ENCODE data around the gene CFAP68.

CFAP68 gene

DNA sequence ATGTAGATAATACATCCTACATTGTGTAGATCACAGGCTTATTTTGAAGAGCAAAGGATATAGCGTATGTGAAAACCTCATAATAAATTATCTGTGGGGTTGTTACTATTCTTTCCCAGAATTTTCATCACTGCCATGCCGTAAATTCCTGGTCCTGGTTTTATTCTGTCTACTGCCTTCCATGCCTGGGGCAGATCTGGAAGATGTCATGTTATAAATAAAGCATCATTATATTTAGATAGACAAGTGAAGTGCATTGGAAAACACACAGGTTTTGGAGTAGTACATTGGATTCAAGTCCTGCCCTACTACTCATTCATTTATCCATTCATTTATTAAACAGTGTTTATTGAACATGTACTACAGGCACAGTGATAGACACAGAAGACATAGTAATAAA is 41.6 kb downstream of the CFAP68 start:
- no peaks in the 10 kb centered on the region for H3K27me3 ChIP-seq (ENCODE audit: insufficient read depth, low read length)
- no peaks in the 10 kb centered on the region for H3K79me2 ChIP-seq (ENCODE audit: insufficient read depth, low read length)
- no peaks in the 10 kb centered on the region for H3F3A ChIP-seq (ENCODE audit: insufficient read depth, low read length)
- no peaks in the 10 kb centered on the region for H3K9me3 ChIP-seq (ENCODE audit: low read length)
- TF ChIP-seq EZH2 (IDR thresholded peaks at IDR 0.05; ENCODE audit: borderline replicate concordance, low read length) (no peak), CTCF (IDR thresholded peaks at IDR 0.05; ENCODE audit: low read length) (no peak)
- H3K4me3 ChIP-seq (ENCODE audit: low read depth, low read length, poor library complexity, severe bottlenecking) = no peak overlapping the region
- no peak overlapping the region for H3K9ac ChIP-seq (ENCODE audit: low read length)
- H2AFZ ChIP-seq (ENCODE audit: low read length) = no peak overlapping the region
- no peak overlapping the region for H3K4me2 ChIP-seq (ENCODE audit: low read length)
- no peaks in the 10 kb centered on the region for H3K36me3 ChIP-seq (ENCODE audit: insufficient read depth, low read length)
- H3K27ac ChIP-seq (ENCODE audit: low read depth, low read length, poor library complexity, severe bottlenecking) = no peak overlapping the region
- H3K4me1 ChIP-seq (ENCODE audit: insufficient read depth, low read length, severe bottlenecking) = peaks cover 8% of the 10 kb centered on the region
- no peaks in the 10 kb centered on the region for H3K9me2 ChIP-seq (ENCODE audit: low read depth, low read length)
- no peaks in the 10 kb centered on the region for H4K20me1 ChIP-seq (ENCODE audit: insufficient read depth, low read length)

DNA sequence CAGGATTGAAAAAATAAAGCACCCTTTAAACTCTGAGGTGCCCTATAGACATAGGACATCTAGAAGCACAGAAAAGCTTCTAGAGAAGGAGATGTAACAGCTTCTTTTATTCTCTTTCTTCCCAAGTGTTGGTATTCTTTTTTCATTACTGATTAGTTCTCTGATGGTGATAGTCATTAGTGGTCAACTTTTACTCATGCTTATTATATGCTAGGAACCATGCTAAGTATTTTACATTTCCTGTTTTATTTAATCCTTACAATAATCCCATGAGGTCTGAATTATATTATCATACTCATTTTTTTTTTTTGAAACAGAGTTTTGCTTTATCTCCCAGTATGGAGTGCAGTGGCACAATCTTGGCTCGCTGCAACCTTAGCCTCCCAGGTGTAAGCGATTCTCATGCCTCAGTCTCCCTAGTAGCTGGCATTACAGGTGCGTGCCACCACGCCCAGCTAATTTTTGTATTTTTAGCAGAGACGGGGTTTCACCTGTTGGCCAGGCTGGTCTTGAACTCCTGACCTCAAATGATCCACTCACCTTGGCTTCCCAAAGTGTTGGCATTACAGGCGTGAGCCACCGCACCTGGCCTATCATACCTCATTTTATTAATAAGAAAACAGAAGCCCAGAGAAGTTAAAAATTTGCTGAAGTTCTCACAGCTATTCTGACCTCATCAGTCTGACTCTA is 42.3 kb downstream of the CFAP68 start:
- Histone ChIP-seq H3K4me3 (ENCODE audit: low read depth, low read length, poor library complexity, severe bottlenecking) (no peak overlapping the region), H3K27me3 (ENCODE audit: insufficient read depth, low read length) (no peaks in the 10 kb centered on the region), H3K79me2 (ENCODE audit: insufficient read depth, low read length) (no peaks in the 10 kb centered on the region), H3F3A (ENCODE audit: insufficient read depth, low read length) (no peaks in the 10 kb centered on the region), H3K9me3 (ENCODE audit: low read length) (no peaks in the 10 kb centered on the region), H4K20me1 (ENCODE audit: insufficient read depth, low read length) (no peaks in the 10 kb centered on the region), H3K4me1 (ENCODE audit: insufficient read depth, low read length, severe bottlenecking) (peaks cover 16% of the 10 kb centered on the region), H3K9ac (ENCODE audit: low read length) (no peak overlapping the region), H3K36me3 (ENCODE audit: insufficient read depth, low read length) (no peaks in the 10 kb centered on the region), H2AFZ (ENCODE audit: low read length) (no peak overlapping the region), H3K9me2 (ENCODE audit: low read depth, low read length) (no peaks in the 10 kb centered on the region), H3K27ac (ENCODE audit: low read depth, low read length, poor library complexity, severe bottlenecking) (no peak overlapping the region), H3K4me2 (ENCODE audit: low read length) (no peak overlapping the region)
- no peak for TF ChIP-seq CTCF (IDR thresholded peaks at IDR 0.05; ENCODE audit: low read length)
- TF ChIP-seq EZH2 (IDR thresholded peaks at IDR 0.05; ENCODE audit: borderline replicate concordance, low read length) = no peak

DNA sequence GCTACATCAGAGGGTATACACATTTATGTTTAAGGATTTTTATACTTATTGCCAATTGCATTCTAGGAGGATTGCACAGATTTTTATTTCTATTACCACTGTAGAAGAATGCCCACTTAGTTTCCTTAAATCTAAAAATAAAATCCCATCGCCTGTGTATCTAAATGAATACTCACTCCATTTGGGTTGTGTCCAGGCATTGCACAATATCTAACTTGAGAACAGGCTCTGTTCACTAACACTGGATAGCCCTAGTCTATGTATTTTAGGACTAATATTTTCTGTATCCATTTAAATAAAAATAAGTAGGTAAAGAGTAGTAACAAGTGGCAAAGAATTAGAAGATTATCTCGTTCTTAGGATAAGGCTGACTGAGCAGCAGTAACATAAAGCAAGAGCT is 43.5 kb downstream of the CFAP68 start:
- Histone ChIP-seq H4K20me1 (ENCODE audit: insufficient read depth, low read length) (no peaks in the 10 kb centered on the region), H3K27me3 (ENCODE audit: insufficient read depth, low read length) (no peaks in the 10 kb centered on the region), H3K9ac (ENCODE audit: low read length) (no peak overlapping the region), H3K9me2 (ENCODE audit: low read depth, low read length) (no peaks in the 10 kb centered on the region), H3K36me3 (ENCODE audit: insufficient read depth, low read length) (no peaks in the 10 kb centered on the region), H3K4me2 (ENCODE audit: low read length) (no peak overlapping the region), H3K4me1 (ENCODE audit: insufficient read depth, low read length, severe bottlenecking) (peaks cover 23% of the 10 kb centered on the region), H3K4me3 (ENCODE audit: low read depth, low read length, poor library complexity, severe bottlenecking) (no peak overlapping the region), H3K9me3 (ENCODE audit: low read length) (no peaks in the 10 kb centered on the region), H3F3A (ENCODE audit: insufficient read depth, low read length) (no peaks in the 10 kb centered on the region), H3K27ac (ENCODE audit: low read depth, low read length, poor library complexity, severe bottlenecking) (no peak overlapping the region), H3K79me2 (ENCODE audit: insufficient read depth, low read length) (no peaks in the 10 kb centered on the region), H2AFZ (ENCODE audit: low read length) (no peak overlapping the region)
- TF ChIP-seq EZH2 (IDR thresholded peaks at IDR 0.05; ENCODE audit: borderline replicate concordance, low read length) (no peak), CTCF (IDR thresholded peaks at IDR 0.05; ENCODE audit: low read length) (no peak)

All from OCI-LY1 (cell line).